MM.1S (cell line): ENCODE measurements around the gene LKAAEAR1.

Source experiments
- DNase-seq: peaks from one replicate; pipeline ENCODE4 v3.0.0-alpha.2; 2015
- H2AFZ ChIP-seq: fragments of 300-600 bp; sonication (generic); 2 replicates; pipeline ENCODE4 v1.6.0; 2016; ENCODE audit warnings: antibody characterized with exemption, low read length
- H3F3A ChIP-seq: fragments of 300-600 bp; sonication (generic); 2 replicates; pipeline ENCODE4 v1.6.1; 2016; ENCODE audit warnings: mild to moderate bottlenecking, antibody characterized with exemption, low read length, moderate library complexity, mixed read lengths; ENCODE audit not compliant: insufficient read depth
- H3K27ac ChIP-seq: fragments of 300-600 bp; sonication (generic); 2 replicates; pipeline ENCODE4 v1.5.1; 2016; ENCODE audit warnings: mild to moderate bottlenecking, low read length
- H3K27me3 ChIP-seq: fragments of 300-600 bp; sonication (generic); replicated peaks from 2 replicates; pipeline ENCODE4 v1.6.0; 2016; ENCODE audit warnings: low read length; ENCODE audit not compliant: insufficient read depth
- H3K36me3 ChIP-seq: fragments of 300-600 bp; sonication (generic); replicated peaks from 2 replicates; pipeline ENCODE4 v1.6.1; 2016; ENCODE audit warnings: mild to moderate bottlenecking, low read length, mixed read lengths; ENCODE audit not compliant: insufficient read depth
- H3K4me1 ChIP-seq: fragments of 300-600 bp; sonication (generic); 2 replicates; pipeline ENCODE4 v1.6.1; 2016; ENCODE audit warnings: low read length, mixed read lengths
- H3K4me2 ChIP-seq: fragments of 300-600 bp; sonication (generic); 2 replicates; pipeline ENCODE4 v1.6.0; 2016; ENCODE audit warnings: low read depth, low read length
- H3K4me3 ChIP-seq: fragments of 300-600 bp; sonication (generic); 2 replicates; pipeline ENCODE4 v1.5.1; 2016; ENCODE audit warnings: low read length, mixed read lengths
- H3K79me2 ChIP-seq: fragments of 300-600 bp; sonication (generic); 2 replicates; pipeline ENCODE4 v1.6.1; 2016; ENCODE audit warnings: mixed run types, low read length, mixed read lengths
- H3K9ac ChIP-seq: fragments of 300-600 bp; sonication (generic); 2 replicates; pipeline ENCODE4 v1.6.1; 2016; ENCODE audit warnings: low read length, mixed read lengths
- H3K9me2 ChIP-seq: fragments of 300-600 bp; sonication (generic); replicated peaks from 2 replicates; pipeline ENCODE4 v1.6.1; 2016; ENCODE audit warnings: mild to moderate bottlenecking, low read length, mixed read lengths; ENCODE audit not compliant: insufficient read depth
- H3K9me3 ChIP-seq: fragments of 300-600 bp; sonication (generic); replicated peaks from 2 replicates; pipeline ENCODE4 v1.6.1; 2016; ENCODE audit warnings: mild to moderate bottlenecking, low read length, mixed read lengths; ENCODE audit not compliant: insufficient read depth
- H4K20me1 ChIP-seq: fragments of 300-600 bp; sonication (generic); 2 replicates; pipeline ENCODE4 v1.6.1; 2016; ENCODE audit warnings: mild to moderate bottlenecking, low read length, moderate library complexity, mixed read lengths; ENCODE audit not compliant: insufficient read depth
- CTCF ChIP-seq: fragments of 300-600 bp; sonication (generic); IDR thresholded peaks from 2 replicates; pipeline ENCODE4 v1.5.1; 2016; ENCODE audit warnings: antibody characterized with exemption, low read length, mixed read lengths
- EZH2 ChIP-seq: fragments of 300-600 bp; sonication (generic); optimal IDR thresholded peaks from 2 replicates; pipeline ENCODE3; 2017; ENCODE audit warnings: low read depth, mild to moderate bottlenecking, antibody characterized with exemption, low read length, mixed read lengths
- EZH2phosphoT487 ChIP-seq: fragments of 300-600 bp; sonication (generic); IDR thresholded peaks from 2 replicates; pipeline ENCODE4 v1.6.1; 2018; ENCODE audit warnings: antibody characterized with exemption, low read length

Gene LKAAEAR1

DNA sequence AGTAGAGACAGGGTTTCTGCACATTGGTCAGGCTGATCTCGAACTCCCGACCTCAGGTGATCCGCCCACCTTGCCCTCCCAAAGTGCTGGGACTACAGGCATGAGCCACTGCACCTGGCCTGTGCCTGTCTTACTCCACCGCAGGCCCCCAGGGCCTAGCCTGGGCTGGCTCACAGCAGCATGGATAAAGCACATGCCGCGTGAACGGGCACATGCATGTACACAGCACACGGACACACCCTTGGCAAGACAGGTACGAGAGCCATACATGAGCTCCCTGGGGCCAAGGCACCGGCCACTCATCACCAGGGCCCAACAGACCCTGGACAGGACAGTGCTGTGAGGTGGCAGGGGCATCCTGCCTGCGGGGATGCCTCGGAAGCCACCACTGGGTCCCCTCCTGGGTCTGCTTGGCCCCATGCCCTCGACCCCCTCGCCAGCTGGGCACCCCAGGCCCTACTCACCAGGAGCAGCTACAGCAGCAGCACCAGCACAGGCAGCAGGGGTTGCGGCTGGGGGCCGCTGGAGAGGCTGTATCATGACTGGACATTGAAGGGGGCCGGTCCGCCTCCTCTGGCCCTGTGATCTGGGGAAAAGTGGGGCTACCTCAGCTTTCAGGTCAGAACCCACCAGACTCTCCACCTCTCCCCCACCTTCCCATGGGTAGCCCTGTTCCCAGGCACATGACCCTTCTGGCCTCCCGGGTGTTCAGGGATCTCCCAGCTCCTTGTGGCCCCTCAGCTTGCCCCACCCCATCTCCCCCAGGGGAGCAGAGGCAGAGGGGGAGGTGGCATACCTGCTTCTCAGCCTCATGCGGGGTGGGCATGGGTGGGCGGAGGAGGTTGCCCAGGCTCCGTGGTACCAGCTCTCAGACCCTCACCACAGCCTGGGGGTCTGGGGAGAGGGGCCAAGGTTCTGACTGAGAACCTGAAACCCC, 7.9 kb downstream of the LKAAEAR1 start:
- Histone ChIP-seq H3K4me2 (no peak overlapping the region), H3K4me1 (peaks cover 13% of the 10 kb centered on the region), H4K20me1 (no peaks in the 10 kb centered on the region), H3K27me3 (peaks cover 10% of the 10 kb centered on the region; the same call in 1 of the 2 replicates), H3K27ac (no peak overlapping the region), H3F3A (peaks cover 26% of the 10 kb centered on the region), H3K9me3 (no peaks in the 10 kb centered on the region), H3K9ac (no peak overlapping the region), H3K9me2 (no peaks in the 10 kb centered on the region), H3K36me3 (no peaks in the 10 kb centered on the region), H2AFZ (no peak overlapping the region), H3K79me2 (no peaks in the 10 kb centered on the region), H3K4me3 (no peak overlapping the region)
- DNase-seq: no peak
- no peak for TF ChIP-seq CTCF
- no peak for TF ChIP-seq EZH2phosphoT487
- TF ChIP-seq EZH2: no peak

GRCh38 chr20:64075556-64075955, 8.6 kb downstream of the LKAAEAR1 start:
- H2AFZ ChIP-seq: no peak overlapping the region
- H3K9me2 ChIP-seq: no peaks in the 10 kb centered on the region
- no peak for DNase-seq
- H4K20me1 ChIP-seq: no peaks in the 10 kb centered on the region
- H3K9me3 ChIP-seq: no peaks in the 10 kb centered on the region
- H3K79me2 ChIP-seq: no peaks in the 10 kb centered on the region
- H3K27me3 ChIP-seq: 0 out of 2 replicates have a peak, but pooled peaks cover 4% of the 10 kb centered on the region
- no peak overlapping the region for H3K4me3 ChIP-seq
- TF ChIP-seq CTCF: no peak
- no peak for TF ChIP-seq EZH2
- no peak for TF ChIP-seq EZH2phosphoT487
- no peak overlapping the region for H3K4me2 ChIP-seq
- H3F3A ChIP-seq: peaks cover 23% of the 10 kb centered on the region
- no peak overlapping the region for H3K9ac ChIP-seq
- H3K27ac ChIP-seq: no peak overlapping the region
- H3K4me1 ChIP-seq: peaks cover 13% of the 10 kb centered on the region
- H3K36me3 ChIP-seq: no peaks in the 10 kb centered on the region

GRCh38 chr20:64074963-64075362, 9.2 kb downstream of the LKAAEAR1 start:
- Histone ChIP-seq H3F3A (peaks cover 17% of the 10 kb centered on the region), H3K27ac (no peak overlapping the region), H3K9me3 (no peaks in the 10 kb centered on the region), H3K36me3 (no peaks in the 10 kb centered on the region), H3K4me2 (no peak overlapping the region), H3K9me2 (no peaks in the 10 kb centered on the region), H2AFZ (no peak overlapping the region), H3K27me3 (no peaks in the 10 kb centered on the region), H3K79me2 (no peaks in the 10 kb centered on the region), H3K4me1 (peaks cover 13% of the 10 kb centered on the region), H3K4me3 (no peak overlapping the region), H4K20me1 (no peaks in the 10 kb centered on the region), H3K9ac (no peak overlapping the region)
- TF ChIP-seq CTCF (no peak), EZH2 (no peak), EZH2phosphoT487 (no peak)
- no peak for DNase-seq
